CD14-positive monocyte (primary cell): ENCODE data around the gene USP48. TPM values are rescaled to one million over a fixed set of nuclear protein-coding genes. Genes with fewer than 3 reads are reported as not detected.

Experiments used
- DNase-seq, 3 donors: peaks; one replicate each; pipeline ENCODE4 v3.0.0-alpha.2; 2011 to 2022
- H2AFZ ChIP-seq: 2 replicates; pipeline ENCODE4 v1.6.0; 2012; ENCODE audit warnings: mild to moderate bottlenecking, low read depth, low read length, inconsistent platforms; ENCODE audit not compliant: insufficient read depth, poor library complexity, severe bottlenecking
- H3K27ac ChIP-seq, 2 donors: 1 replicate in 1 of 2; 2 replicates in 1 of 2; pipeline ENCODE4 v1.5.1; 2012 to 2013; ENCODE audit warnings: low read length in 2 of 2, control low read depth in 1 of 2, inconsistent platforms in 1 of 2, low read depth in 1 of 2, mild to moderate bottlenecking in 1 of 2
- H3K27me3 ChIP-seq, 2 donors: one replicate each; pipeline versions ENCODE4 v1.6.0 to v1.6.1; 2011 to 2013; ENCODE audit warnings: low read length in 2 of 2; ENCODE audit not compliant: control insufficient read depth in 2 of 2, insufficient read depth in 2 of 2
- H3K36me3 ChIP-seq, 2 donors: replicated peaks in 1 of 2; 1 replicate in 1 of 2; 2 replicates in 1 of 2; pipeline versions ENCODE4 v1.5.1 to v1.6.1; 2012 to 2013; ENCODE audit warnings: low read length in 2 of 2, control low read depth in 1 of 2, inconsistent platforms in 1 of 2, mild to moderate bottlenecking in 1 of 2; ENCODE audit not compliant: insufficient read depth in 2 of 2, control insufficient read depth in 1 of 2
- H3K4me1 ChIP-seq, 2 donors: 1 replicate in 1 of 2; 2 replicates in 1 of 2; pipeline versions ENCODE4 v1.5.1 to v1.6.1; 2012 to 2013; ENCODE audit warnings: low read length in 2 of 2, control low read depth in 1 of 2, inconsistent platforms in 1 of 2, mild to moderate bottlenecking in 1 of 2, moderate library complexity in 1 of 2; ENCODE audit not compliant: insufficient read depth in 2 of 2, control insufficient read depth in 1 of 2
- H3K4me2 ChIP-seq: replicated peaks from 2 replicates; pipeline ENCODE3; 2012; ENCODE audit warnings: low read length, moderate library complexity, mild to moderate bottlenecking; ENCODE audit not compliant: poor library complexity, severe bottlenecking; ENCODE audit errors: extremely low read depth
- H3K4me3 ChIP-seq, 3 experiments: fragments of 200-600 bp in 1 of 3; sonication (generic) in 1 of 3; replicated peaks in 1 of 3; 1 replicate in 2 of 3; 2 replicates in 1 of 3; pipeline ENCODE4 v1.5.1; 2011 to 2013; ENCODE audit warnings: low read length in 3 of 3, mild to moderate bottlenecking in 3 of 3, control low read depth in 2 of 3, low read depth in 2 of 3, inconsistent platforms in 1 of 3, moderate library complexity in 1 of 3
- H3K79me2 ChIP-seq: 2 replicates; pipeline ENCODE4 v1.6.0; 2012; ENCODE audit warnings: mild to moderate bottlenecking, control low read depth, inconsistent platforms, low read length, moderate library complexity; ENCODE audit not compliant: insufficient read depth
- H3K9ac ChIP-seq: 2 replicates; pipeline ENCODE4 v1.6.0; 2017; ENCODE audit warnings: low read length, mild to moderate bottlenecking; ENCODE audit not compliant: insufficient read depth, poor library complexity, severe bottlenecking
- H3K9me3 ChIP-seq, 2 donors: replicated peaks in 1 of 2; 1 replicate in 1 of 2; 2 replicates in 1 of 2; pipeline versions ENCODE4 v1.5.1 to v1.6.1; 2012 to 2013; ENCODE audit warnings: low read length in 2 of 2, control low read depth in 1 of 2; ENCODE audit not compliant: control insufficient read depth in 1 of 2, insufficient read depth in 1 of 2
- H4K20me1 ChIP-seq: 2 replicates; pipeline ENCODE4 v1.6.0; 2012; ENCODE audit warnings: mild to moderate bottlenecking, low read length, control low read depth, moderate library complexity; ENCODE audit not compliant: insufficient read depth
- H3K27ac Mint-ChIP-seq, 7 donors: one replicate each; pipeline ENCODE4 v1.8.0; 2020; ENCODE audit warnings: mild to moderate bottlenecking in 7 of 7, mixed read lengths in 7 of 7, moderate library complexity in 6 of 7, inconsistent platforms in 2 of 7
- H3K27me3 Mint-ChIP-seq, 3 donors: one replicate each; pipeline ENCODE4 v1.8.0; 2021 to 2022; ENCODE audit warnings: low read depth in 3 of 3, mild to moderate bottlenecking in 3 of 3, mixed read lengths in 3 of 3, moderate library complexity in 3 of 3, inconsistent platforms in 1 of 3
- H3K36me3 Mint-ChIP-seq, 2 donors: one replicate each; pipeline ENCODE4 v1.8.0; 2020; ENCODE audit warnings: mixed read lengths in 2 of 2, inconsistent platforms in 1 of 2, mild to moderate bottlenecking in 1 of 2
- H3K4me1 Mint-ChIP-seq: one replicate; pipeline ENCODE4 v1.8.0; 2020; ENCODE audit warnings: mild to moderate bottlenecking, mixed read lengths
- H3K4me3 Mint-ChIP-seq, 2 donors: one replicate each; pipeline ENCODE4 v1.8.0; 2020; ENCODE audit warnings: mild to moderate bottlenecking in 2 of 2, mixed read lengths in 2 of 2, moderate library complexity in 1 of 2
- H3K9me3 Mint-ChIP-seq, 7 donors: one replicate each; pipeline ENCODE4 v1.8.0; 2020 to 2022; ENCODE audit warnings: mixed read lengths in 7 of 7, mild to moderate bottlenecking in 6 of 7, moderate library complexity in 6 of 7, inconsistent platforms in 2 of 7
- WGBS: methylation state at CpG from one replicate; pipeline ENCODE4 v1.1.5; 2013; ENCODE audit warnings: missing lambda C conversion rate; ENCODE audit not compliant: insufficient coverage; 5-methylcytosine and 5-hydroxymethylcytosine counted together
- intact Hi-C, 2 donors: fragments of 100-400 bp; cut with micrococcal nuclease; formaldehyde crosslinking; loops; one replicate each; pipeline versions ENCODE4 v1.15.0 to v1.15.1; 2023
- polyA plus RNA-seq, 3 donors: library from polyadenylated mRNA; depleted of rRNA in 1 of 3; unstranded in 2 of 3; stranded (reverse) in 1 of 3; fragments of 300-500 nt in 2 of 3; fragments of >200 nt in 1 of 3; fragmentation: Illumina TruSeq in 2 of 3; gene quantifications; 1 replicate in 2 of 3; 2 replicates in 1 of 3; pipeline ENCODE4 v1.2.3, GENCODE V29; 2012 to 2021
- TF ChIP-seq, protein P1 (sequence below): fragments of 200-600 bp; IDR thresholded peaks from one replicate; pipeline ENCODE4 v1.8.0; 2022; ENCODE audit warnings: antibody characterized with exemption, mild to moderate bottlenecking

USP48 gene
- polyA plus RNA-seq, 3 donors: 26.5 to 40.2 (median 34.3) TPM

DNA sequence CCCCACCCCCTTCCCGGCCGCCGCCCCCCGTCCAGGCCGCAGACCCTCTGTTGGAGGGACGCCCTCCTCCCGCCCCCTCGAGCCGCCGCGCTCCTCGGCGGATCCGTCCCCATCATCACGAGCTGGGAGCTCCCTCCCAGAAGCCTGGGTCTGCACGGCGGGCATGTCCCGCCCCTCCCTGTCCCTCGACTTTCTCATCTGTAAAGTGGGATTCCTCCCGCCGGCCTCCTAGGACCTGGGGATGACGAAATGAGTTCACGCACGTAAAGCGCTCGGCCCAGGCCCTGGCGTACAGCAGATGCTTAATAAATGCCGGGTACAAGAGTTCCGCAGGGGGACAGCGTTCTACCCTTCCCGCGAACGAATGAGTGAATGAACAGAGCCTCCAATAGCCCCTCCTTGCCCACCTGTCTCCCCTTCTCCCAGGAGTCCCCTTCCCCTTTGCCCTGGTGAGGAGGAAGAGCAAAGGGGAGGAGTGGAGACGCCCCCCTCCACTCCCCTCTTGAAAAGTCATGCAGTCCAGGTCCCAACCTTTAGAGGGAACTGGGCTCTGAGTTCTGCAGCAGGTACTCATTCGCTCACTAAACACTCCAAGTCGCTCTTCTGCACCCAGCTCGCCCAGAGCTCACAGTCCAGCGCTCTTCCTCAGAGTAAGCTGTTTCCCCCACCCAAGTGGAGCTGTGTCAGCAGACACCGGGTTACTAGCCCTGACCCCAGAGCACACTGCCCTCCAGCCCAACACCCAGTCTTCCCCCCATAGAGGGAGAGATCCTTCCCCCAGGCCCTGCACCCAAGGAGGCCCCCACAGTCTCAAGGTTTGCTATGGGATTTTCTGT lies 130.6 kb downstream of the USP48 start:
- Histone ChIP-seq H3K27me3 (peaks cover 17 to 47% of the 10 kb centered on the region in 2 donors), H4K20me1 (no peaks in the 10 kb centered on the region), H3K4me2 (no peak overlapping the region), H3K36me3 (no peaks in the 10 kb centered on the region), H3K9me3 (peaks cover 0 to 11% of the 10 kb centered on the region in 2 donors), H3K9ac (no peak overlapping the region), H3K4me3 (no peak overlapping the region), H3K79me2 (no peaks in the 10 kb centered on the region), H2AFZ (no peak overlapping the region), H3K4me1 (no peaks in the 10 kb centered on the region), H3K27ac (no peak overlapping the region)
- 20% methylated on average over 30 of the region's 39 CpGs for WGBS
- peaks cover 48 to 62% (median 60%) of the 10 kb centered on the region in 3 donors for H3K27me3 Mint-ChIP-seq
- H3K27ac Mint-ChIP-seq: no peak overlapping the region
- TF ChIP-seq, protein P1, sequence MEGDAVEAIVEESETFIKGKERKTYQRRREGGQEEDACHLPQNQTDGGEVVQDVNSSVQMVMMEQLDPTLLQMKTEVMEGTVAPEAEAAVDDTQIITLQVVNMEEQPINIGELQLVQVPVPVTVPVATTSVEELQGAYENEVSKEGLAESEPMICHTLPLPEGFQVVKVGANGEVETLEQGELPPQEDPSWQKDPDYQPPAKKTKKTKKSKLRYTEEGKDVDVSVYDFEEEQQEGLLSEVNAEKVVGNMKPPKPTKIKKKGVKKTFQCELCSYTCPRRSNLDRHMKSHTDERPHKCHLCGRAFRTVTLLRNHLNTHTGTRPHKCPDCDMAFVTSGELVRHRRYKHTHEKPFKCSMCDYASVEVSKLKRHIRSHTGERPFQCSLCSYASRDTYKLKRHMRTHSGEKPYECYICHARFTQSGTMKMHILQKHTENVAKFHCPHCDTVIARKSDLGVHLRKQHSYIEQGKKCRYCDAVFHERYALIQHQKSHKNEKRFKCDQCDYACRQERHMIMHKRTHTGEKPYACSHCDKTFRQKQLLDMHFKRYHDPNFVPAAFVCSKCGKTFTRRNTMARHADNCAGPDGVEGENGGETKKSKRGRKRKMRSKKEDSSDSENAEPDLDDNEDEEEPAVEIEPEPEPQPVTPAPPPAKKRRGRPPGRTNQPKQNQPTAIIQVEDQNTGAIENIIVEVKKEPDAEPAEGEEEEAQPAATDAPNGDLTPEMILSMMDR: no peak
- H3K4me1 Mint-ChIP-seq: peaks cover 6% of the 10 kb centered on the region
- intact Hi-C loops: no loop called here
- peaks cover 0 to 2% of the 10 kb centered on the region in 2 donors for H3K36me3 Mint-ChIP-seq
- peaks cover 0 to 12% (median 4%) of the 10 kb centered on the region in 7 donors for H3K9me3 Mint-ChIP-seq
- H3K4me3 Mint-ChIP-seq: peak overlapping the region; percentile 34 to 80
- no peak for DNase-seq

DNA sequence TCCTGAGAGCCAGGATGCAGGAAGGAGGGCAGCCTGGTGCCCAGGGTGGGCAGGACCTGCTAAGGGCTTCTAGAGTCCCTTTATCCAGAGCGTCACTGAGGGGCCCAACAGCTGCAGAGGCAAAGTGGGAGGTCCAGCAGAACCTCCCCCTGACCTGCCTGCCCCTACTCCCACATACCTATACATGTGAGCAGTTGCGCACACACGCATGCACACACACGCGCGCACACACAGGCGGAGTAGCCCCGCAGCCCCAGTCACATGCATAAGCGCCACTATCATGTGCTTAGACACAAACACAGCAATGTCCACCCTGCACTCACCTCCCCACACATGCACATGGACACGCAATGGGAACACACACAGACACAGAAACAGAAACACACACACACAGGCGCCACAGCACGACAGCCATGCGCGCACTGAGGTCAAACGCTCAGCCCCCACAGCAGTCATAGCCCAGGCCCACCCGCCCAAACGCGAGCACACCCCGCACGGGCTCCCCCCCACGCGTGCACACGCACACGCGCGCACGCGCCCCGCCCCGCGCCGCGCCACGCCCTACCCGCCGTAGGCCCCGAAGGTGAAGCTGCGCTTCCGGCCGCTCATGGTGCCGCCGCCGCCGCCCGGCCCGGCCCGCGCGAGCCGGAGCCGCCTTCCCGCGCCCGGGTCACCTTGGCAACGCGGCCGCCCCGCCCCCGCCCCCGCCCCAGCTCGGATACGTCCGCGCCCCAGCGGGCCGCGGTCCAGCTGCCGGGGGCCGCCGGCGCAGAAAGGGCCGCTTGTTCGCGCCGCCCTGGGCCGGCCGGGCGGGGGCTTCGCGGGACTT lies 131.5 kb downstream of the USP48 start:
- intact Hi-C loops: no loop called here
- Histone ChIP-seq H3K4me3 (no peak overlapping the region), H3K4me1 (no peaks in the 10 kb centered on the region), H3K79me2 (no peaks in the 10 kb centered on the region), H2AFZ (no peak overlapping the region), H4K20me1 (no peaks in the 10 kb centered on the region), H3K27ac (no peak overlapping the region), H3K9ac (no peak overlapping the region), H3K9me3 (peaks cover 0 to 11% of the 10 kb centered on the region in 2 donors), H3K27me3 (peaks cover 17 to 47% of the 10 kb centered on the region in 2 donors), H3K4me2 (peak overlapping the region; percentile 44), H3K36me3 (no peaks in the 10 kb centered on the region)
- H3K4me3 Mint-ChIP-seq: peak overlapping the region; percentile 73 to 93
- TF ChIP-seq, protein P1: no peak
- peaks cover 0 to 2% of the 10 kb centered on the region in 2 donors for H3K36me3 Mint-ChIP-seq
- H3K27ac Mint-ChIP-seq: no peak overlapping the region
- peaks cover 6% of the 10 kb centered on the region for H3K4me1 Mint-ChIP-seq
- WGBS: 5% methylated on average over 79 of the region's 80 CpGs
- DNase-seq: no peak
- H3K9me3 Mint-ChIP-seq: peaks cover 0 to 12% (median 4%) of the 10 kb centered on the region in 7 donors
- H3K27me3 Mint-ChIP-seq: peaks cover 53 to 63% (median 60%) of the 10 kb centered on the region in 3 donors
